Activated T-helper 1 cell treated with anti-CD3 and anti-CD28 coated beads, Interleukin-2, amount 50 U/mL, for 16 hours (primary cell): ENCODE results near the gene TMEM222.
"Not testable (repeated sequence)": the region's sequence is repeated elsewhere in the genome, so short reads cannot be mapped to it uniquely, and the experiment has no call there.

Experiments
- DNase-seq, 2 donors: peaks; one replicate each; pipeline ENCODE4 v3.0.0-alpha.2; 2020; ENCODE audit warnings: low read depth in 1 of 2, low spot score in 1 of 2

TMEM222 gene

DNA sequence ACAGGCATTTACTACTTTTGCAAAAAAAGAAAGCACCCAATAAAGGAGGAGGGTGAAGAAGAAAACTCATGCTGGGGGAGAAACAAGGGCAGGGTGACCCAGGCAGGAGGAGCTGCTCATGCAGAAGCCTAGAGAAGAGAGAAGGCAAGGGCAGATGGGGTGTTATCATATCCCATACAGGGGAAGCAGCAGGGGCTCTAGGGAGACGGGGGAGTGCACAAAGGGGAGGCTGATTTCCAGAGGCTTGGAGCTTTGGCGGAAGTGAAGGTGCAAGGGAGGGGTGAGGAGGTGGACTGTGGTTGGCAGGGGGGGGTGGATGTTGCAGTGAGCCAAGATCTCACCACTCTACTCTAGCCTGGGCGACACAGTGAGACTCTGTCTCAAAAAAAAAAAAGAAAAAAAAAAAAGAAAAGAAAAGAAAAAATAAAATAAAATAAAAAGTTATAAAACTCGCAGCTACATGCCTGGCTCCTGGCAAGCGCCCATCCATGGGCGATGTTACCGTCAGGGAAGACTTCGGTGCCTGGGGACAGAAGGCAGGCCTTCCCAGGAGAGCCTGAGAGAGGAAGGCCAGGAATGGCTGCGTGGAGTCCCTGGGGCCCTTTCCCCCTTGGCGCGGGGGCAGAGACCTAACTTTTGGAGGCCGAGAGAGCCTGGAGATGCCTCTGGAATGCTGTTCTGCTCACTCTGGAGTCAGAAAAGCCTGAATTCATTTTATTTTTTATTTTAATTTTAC, 56.0 kb downstream of the TMEM222 start:
- no peak for DNase-seq

DNA sequence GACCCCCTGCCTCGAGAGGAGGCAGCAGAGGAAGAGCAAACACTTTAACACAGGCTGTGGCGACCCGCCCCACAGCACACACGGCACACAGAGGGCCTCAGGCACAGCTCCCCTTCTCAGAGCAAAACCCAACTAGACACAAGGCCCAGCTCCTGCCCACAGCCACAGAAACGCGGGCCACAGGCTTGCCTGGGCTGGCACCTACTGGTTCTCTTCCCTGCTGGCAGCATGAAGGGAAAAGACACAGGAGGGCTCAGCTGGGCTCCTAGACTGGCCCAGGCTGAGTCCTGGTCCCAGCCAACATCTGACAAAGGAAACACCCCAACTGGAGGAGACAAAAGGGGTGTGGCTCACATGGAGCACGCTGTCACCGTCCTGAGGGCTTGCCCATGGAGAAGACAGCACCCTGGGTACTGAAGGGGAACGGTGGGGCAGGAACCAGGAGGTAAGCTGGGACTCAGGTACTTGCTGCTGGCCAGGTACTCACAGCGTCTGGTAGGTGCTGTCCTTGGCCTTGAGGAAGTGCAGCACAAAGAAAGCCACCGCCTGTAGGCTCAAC, 57.7 kb downstream of the TMEM222 start:
- DNase-seq, result no peak

DNA sequence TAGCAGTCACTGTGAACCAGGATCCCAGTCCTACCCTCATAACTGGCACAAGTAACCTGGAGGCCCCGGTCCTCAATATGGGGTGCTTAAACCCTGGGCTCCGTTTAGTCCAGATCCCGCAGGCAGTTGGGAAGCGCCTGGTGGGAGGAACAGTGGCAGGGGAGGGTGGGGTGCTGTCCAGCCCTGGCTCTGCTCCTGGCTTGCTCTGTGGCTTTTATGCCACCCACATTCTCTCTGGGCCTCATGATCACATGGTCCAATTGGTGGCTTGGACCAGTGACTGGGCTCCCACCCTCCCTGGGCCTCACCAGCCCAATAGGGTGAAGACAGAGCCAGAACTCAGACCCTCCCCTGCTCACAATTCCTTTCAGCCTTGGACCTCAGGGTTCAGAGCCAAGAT, 58.3 kb downstream of the TMEM222 start:
- DNase-seq, result no peak

DNA sequence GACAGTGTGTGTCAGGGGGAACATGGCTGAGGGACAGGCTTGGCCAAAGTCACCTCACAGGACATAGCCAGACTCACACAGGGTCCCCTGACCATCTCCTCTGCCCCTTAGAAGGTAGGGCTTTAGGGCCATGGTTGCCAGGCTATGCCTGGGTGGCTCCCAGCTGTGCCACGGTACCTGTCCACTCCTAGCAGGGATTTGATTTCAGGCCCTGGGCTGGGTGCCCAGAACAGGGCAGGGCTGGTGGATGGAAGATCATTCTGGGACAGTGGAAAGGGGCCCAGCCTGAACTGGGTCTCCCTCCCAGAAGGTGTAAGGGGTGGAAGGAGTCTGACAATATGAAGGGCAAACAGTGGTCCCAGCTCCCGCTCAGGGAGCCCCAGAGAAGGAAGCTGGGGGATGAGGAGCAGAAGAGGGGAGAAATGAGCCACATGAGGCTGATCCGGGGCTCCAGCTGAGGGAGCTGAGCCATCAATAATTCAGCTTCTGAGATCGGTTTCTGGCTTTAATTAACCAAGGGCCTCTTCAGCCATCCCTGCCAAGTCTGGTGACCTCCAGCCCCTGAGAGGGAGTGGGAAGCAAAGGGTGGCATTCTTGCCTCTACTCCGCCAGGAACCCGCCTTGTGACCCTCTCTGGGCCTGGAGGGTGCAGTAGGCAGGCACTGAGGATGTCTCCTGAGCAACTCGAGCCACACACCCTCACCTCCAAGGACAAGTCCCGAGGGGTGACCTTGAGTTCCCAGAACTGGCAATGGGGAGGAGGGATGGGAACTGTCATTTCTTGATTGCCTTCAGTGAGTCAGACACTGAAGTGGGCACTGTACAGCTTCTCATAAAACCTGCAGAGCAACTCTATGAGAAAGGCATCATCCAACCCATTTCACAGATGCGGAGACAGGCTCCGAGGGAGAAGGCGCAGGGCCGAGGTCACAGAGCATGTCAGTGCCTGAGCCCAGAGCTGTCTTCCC, 59.1 kb downstream of the TMEM222 start:
- DNase-seq, result no peak

DNA sequence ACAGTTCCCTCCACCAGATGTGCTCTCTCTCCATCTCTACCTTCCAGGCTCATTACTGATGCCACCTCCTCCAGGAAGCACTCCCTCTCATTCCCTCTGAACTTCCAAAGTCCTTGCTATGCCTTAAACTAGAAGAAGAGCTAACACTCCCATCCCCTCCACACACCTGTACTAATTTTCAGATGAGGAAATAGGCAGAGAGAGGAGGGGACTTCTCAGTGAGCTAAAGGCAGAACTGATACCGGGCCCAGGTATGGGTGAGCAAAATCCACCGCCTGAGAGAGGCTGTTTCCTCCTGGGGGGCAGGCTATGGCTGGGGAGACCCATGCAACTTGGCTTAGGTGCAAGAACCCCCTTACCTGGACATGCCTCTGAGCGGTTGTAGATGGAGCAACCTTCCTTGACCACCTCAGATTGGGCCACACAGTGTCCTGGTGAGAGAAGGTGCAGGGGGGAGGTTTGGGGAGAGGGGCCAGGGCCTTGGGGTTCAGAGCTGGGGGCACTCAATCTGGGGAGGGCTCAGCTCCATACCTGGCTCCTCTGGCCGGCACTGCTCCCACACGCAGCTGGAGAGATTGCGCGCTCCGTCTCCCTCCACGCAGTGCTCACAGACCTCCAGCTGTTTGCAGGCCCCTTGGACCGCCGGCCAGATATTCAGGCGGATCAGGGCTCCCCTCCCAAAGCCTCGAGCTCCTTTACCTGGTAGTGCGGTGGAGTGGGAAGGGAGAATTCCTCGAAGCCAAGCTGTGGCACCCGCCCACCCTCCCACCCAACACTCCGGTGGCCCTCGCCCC, 60.2 kb downstream of the TMEM222 start:
- DNase-seq, result no peak

DNA sequence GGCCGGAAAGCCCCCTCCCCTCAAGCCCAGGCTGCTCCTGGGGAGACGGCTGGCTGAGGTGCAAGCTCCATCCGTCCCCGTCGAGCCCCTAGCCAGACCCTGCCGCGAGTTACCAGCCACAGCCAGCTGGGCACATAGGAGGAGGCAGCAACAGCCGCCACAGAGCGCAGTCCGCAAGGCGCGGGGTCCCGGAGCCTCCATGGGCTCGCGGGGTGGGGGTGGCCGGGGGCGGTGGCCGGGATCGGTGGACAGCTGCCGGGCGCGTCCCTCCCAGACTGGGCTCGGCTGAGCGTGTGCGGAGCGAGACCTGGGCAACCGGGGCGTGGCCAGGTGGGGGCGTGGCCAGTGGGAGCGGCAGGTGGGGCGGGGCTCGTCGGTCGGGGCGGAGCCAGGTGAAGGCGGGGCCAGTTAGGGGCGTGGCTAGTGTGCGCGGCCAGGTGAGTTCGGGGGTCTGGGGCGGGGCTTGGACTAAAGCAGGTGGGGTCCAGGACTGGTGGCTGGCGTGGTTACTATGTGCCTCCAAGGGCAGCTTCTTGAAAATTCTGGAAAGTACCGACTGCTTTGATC, 61.2 kb downstream of the TMEM222 start, which contains the start of gene CD164L2:
CD164L2 (minus strand) TSS at position 295 of the 567 bp plus-strand sequence; CDS start at position 201, 94 bp downstream.
- DNase-seq, result no peak

DNA sequence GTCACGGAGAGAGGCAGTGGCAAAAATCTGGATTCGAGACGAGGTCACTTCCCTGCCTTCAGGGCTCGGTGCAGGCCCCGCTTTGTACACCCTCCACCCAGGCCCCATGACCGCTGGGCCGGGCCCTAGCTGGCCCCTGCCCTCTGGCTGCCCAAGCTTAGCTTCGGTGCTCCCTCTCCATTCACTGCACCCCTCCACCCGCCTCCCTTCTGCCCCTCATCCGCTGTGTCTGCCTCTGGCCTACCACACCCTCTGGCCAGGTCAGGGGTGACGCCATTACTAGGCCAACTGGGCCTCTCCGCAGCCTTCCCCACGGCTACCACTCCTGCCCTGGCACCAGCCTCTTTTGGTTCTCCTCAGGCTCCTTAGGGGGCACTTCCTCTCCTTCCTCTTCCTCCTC, 61.7 kb downstream of the TMEM222 start:
- no peak for DNase-seq

DNA sequence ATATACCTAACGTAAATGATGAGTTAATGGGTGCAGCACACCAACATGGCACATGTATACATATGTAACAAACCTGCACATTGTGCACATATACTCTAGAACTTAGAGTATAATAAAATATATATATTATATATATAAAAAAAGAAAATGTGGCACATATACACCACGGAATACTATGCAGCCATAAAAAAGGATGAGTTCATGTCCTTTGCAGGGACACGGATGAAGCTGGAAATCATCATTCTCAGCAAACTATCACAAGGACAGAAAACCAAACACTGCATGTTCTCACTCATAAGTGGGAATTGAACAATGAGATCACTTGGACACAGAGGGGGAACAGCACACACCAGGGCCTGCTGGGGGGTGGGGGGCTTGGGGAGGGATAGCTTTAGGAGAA, 62.8 kb downstream of the TMEM222 start:
- not testable (repeated sequence) for DNase-seq
